ENCODE measurements around the gene PLIN1. TPM values are rescaled to one million over a fixed set of nuclear protein-coding genes. Genes with fewer than 3 reads are reported as not detected.

The PLIN1 gene
- total and polyA plus RNA-seq, 2 of the 4 experiments (the other 2 are of a cell fraction) = under 0.01 to 0.07 TPM

DNA sequence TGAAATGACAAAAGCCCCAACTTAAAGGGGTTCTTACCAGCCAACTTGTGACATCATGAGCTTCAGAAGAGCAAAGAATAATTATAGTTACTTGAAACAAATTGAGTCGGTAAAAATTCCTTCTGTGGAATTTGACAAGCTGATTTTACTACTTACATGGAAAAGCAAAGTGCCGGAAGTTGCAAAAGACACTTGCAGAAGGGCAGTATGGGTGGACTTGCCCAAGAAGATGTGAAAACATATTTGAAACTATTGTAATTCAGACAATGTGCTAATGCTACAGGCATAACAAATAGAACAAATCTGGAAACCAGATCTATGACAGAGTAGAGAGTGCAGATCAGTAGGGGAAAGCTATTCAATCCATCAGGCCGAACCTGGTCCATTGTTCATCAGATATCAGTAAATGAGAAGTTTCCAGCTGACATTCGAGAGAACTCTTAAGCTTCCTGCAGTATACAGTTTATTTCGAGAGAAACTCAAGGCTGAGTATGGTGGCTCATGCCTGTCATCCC lies 21.4 kb downstream of the PLIN1 start:
- H2AK9ac ChIP-seq (replicated peaks; ENCODE audit: low read depth, low read length, poor library complexity) = no peak overlapping the region
- no peak overlapping the region for H2AFZ ChIP-seq (replicated peaks; ENCODE audit: low read length, poor library complexity)
- 100% methylated on average over 1 of the region's 5 CpGs; no CpG with 5 or more reads in 1 of the 2 experiments for WGBS, 2 experiments (ENCODE audit: extremely low coverage in 2 of 2, insufficient read length in 1 of 2)
- in situ Hi-C loops (cut with MboI; ENCODE audit: low sequenced_read_pairs) (no loop called here), intact Hi-C loops (cut with micrococcal nuclease) (no loop called here), dilution Hi-C loops (cut with HindIII; ENCODE audit: low sequenced_read_pairs, unreplicated experiment) (no loop called here)
- no peak overlapping the region for H2BK5ac ChIP-seq (ENCODE audit: low read depth, low read length, poor library complexity, severe bottlenecking)
- H2BK15ac ChIP-seq (ENCODE audit: low read depth, low read length) = no peak overlapping the region
- no peaks in the 10 kb centered on the region for H3K27me3 ChIP-seq (ENCODE audit: control insufficient read depth, insufficient read depth, low read length)
- no TSS peak for BruUV-seq (replicated peaks)
- H3K23ac ChIP-seq (ENCODE audit: low read depth, low read length) = no peak overlapping the region
- H2BK20ac ChIP-seq (ENCODE audit: low read depth, low read length) = no peak overlapping the region
- ATAC-seq (ENCODE audit: low read depth) (no peak), DNase-seq (no peak)
- no peak overlapping the region for H3K4me3 ChIP-seq (ENCODE audit: insufficient read depth, low read depth, low read length)
- H3K27ac ChIP-seq (ENCODE audit: insufficient read depth, low read length) = no peak overlapping the region
- peaks cover 14% of the 10 kb centered on the region for H3K9me1 ChIP-seq (ENCODE audit: insufficient read depth, low read length)
- peaks cover 11 to 30% of the 10 kb centered on the region in 2 experiments for H3K79me1 ChIP-seq (ENCODE audit: low read depth in 1 of 2, low read length in 2 of 2)
- H3K14ac ChIP-seq (replicated peaks; ENCODE audit: low read depth, low read length) = no peak overlapping the region
- H3K18ac ChIP-seq (ENCODE audit: low read depth, low read length) = no peak overlapping the region
- H3K4me1 ChIP-seq (ENCODE audit: control insufficient read depth, insufficient read depth, low read length) = peaks cover 11% of the 10 kb centered on the region
- H3K56ac ChIP-seq (ENCODE audit: extremely low read depth, insufficient read depth, low read length) = no peak overlapping the region
- no peak overlapping the region for H3K4me2 ChIP-seq (ENCODE audit: low read depth, low read length)
- no peak overlapping the region for H3K9ac ChIP-seq (ENCODE audit: low read depth, low read length)
- H2BK120ac ChIP-seq (ENCODE audit: low read depth, low read length) = no peak overlapping the region
- POLR2A ChIA-PET (ENCODE audit: unreplicated experiment) = no interaction called here
- no peak overlapping the region for H4K5ac ChIP-seq (ENCODE audit: low read depth, low read length)
- no peak overlapping the region for H2AK5ac ChIP-seq (ENCODE audit: low read depth, low read length)
- H3K4ac ChIP-seq (ENCODE audit: low read depth, low read length) = no peak overlapping the region
- no peak for TF ChIP-seq CHD1 (IDR thresholded peaks at IDR 0.05; ENCODE audit: low read depth, low read length)
- TF ChIP-seq, protein P1, sequence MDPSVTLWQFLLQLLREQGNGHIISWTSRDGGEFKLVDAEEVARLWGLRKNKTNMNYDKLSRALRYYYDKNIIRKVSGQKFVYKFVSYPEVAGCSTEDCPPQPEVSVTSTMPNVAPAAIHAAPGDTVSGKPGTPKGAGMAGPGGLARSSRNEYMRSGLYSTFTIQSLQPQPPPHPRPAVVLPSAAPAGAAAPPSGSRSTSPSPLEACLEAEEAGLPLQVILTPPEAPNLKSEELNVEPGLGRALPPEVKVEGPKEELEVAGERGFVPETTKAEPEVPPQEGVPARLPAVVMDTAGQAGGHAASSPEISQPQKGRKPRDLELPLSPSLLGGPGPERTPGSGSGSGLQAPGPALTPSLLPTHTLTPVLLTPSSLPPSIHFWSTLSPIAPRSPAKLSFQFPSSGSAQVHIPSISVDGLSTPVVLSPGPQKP (IDR thresholded peaks at IDR 0.05; ENCODE audit: borderline replicate concordance, low read depth, low read length) = no peak
- TF ChIP-seq NFE2L2 (IDR thresholded peaks at IDR 0.05; ENCODE audit: low read depth, low read length) = no peak
- TF ChIP-seq CEBPB (IDR thresholded peaks at IDR 0.05; ENCODE audit: low read depth, low read length) = no peak
- no peak for TF ChIP-seq BHLHE40 (IDR thresholded peaks at IDR 0.05; ENCODE audit: low read depth, low read length)
- TF ChIP-seq RFX5 (IDR thresholded peaks at IDR 0.05; ENCODE audit: low read depth, low read length) = no peak
- TF ChIP-seq USF2 (IDR thresholded peaks at IDR 0.05; ENCODE audit: low read depth, low read length) = no peak
- TF ChIP-seq SMC3 (IDR thresholded peaks at IDR 0.05; ENCODE audit: low read depth, low read length) = no peak
- no peak for TF ChIP-seq RCOR1 (IDR thresholded peaks at IDR 0.05; ENCODE audit: insufficient replicate concordance, low read length)
- no peak for TF ChIP-seq MAFK (IDR thresholded peaks at IDR 0.05; ENCODE audit: low read depth, low read length)
- no peak for TF ChIP-seq MAZ (IDR thresholded peaks at IDR 0.05; ENCODE audit: borderline replicate concordance, low read depth, low read length)
- TF ChIP-seq RAD21 (IDR thresholded peaks at IDR 0.05; ENCODE audit: low read length) = no peak
- no peak for TF ChIP-seq MXI1 (IDR thresholded peaks at IDR 0.05; ENCODE audit: borderline replicate concordance, low read depth, low read length)
- TF ChIP-seq POLR2A (IDR thresholded peaks at IDR 0.05; ENCODE audit: low read depth, low read length) = no peak
- no peaks in the 10 kb centered on the region for H3K36me3 ChIP-seq (ENCODE audit: control insufficient read depth, insufficient read depth, low read length)
- H3K9me3 ChIP-seq (ENCODE audit: control insufficient read depth, insufficient read depth, low read length) = no peaks in the 10 kb centered on the region
- H4K91ac ChIP-seq (ENCODE audit: insufficient read depth, low read depth, low read length) = no peak overlapping the region
- peaks cover 8% of the 10 kb centered on the region; the same call in 1 of the 2 replicates for H4K20me1 ChIP-seq (ENCODE audit: insufficient read depth, low read length)
- H4K8ac ChIP-seq (ENCODE audit: low read depth in 2 of 2, low read length in 2 of 2) = no peak overlapping the region
- CTCF ChIA-PET = interaction anchor here (0.5 to 1.1 kb wide), 2 partner anchors 8 to 13 kb away, joined by 3 read pairs; no protein-coding TSS in a partner anchor

All from IMR-90 (cell line).